Measurements from ENCODE around the gene LHB. TPM values are rescaled to one million over a fixed set of nuclear protein-coding genes. Genes with fewer than 3 reads are reported as not detected.

Gene LHB
- total RNA-seq, 1 donor from 2014 or later = not detected

DNA sequence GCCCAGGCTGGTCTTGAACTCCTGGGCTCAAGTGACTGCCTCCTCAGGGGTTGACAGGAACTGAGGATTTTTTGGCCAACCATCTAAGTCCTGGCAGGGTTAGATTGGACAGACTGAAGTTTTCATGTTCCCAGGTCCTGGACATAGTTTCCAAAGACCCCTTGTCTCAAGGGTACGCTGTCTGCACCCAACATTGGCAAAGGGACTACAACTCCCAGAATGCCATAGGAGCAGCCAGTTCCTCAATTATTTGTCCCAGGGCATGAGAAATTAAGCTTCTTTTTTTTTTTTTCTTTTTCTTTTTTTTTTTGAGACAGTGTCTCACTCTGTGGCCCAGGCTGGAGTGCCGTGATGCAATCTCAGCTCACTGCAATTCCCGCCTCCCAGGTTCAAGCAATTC is 30.7 kb downstream of the LHB start:
- no peak for DNase-seq (ENCODE audit: low spot score)

DNA sequence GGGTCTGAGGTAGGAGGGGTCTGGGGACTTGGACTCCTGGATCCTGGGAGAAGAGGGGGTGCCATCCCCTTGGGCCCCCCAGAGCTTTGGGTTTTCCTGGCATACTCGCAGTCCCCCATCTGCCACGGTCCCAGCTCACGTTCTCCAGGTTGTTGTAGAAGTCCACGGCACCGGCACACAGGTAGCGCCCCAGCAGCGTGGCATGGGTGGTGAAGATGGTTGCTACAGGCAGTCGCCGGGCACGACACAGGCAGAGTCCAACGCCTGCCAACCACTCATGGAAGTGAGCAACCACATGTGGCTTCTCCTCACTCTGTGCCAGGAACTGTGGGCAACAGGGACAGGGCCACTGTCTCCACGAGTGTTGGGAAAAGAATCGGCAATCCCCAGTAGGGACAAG is 31.2 kb downstream of the LHB start:
- no peak for DNase-seq (ENCODE audit: low spot score)

DNA sequence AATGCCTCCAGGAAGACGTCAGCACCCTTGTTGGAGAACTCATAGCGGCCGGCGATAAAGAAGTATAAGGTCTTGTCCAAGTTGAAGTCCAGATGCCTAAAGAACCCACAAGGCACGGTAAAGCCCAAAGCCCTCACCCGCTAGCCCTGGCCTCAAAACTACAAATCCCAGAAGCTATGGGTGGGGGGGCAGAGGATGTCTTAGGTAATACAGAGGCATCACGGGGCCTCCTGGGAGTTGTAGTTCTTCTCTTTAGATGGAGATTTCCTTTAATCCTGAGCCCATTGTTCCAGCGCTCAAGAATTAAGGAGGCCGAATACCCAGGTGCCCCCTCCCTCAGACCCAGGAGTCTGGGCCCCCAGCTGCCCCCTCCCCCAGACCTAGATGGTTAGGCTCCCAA is 34.6 kb downstream of the LHB start:
- DNase-seq (ENCODE audit: low spot score) = no peak

DNA sequence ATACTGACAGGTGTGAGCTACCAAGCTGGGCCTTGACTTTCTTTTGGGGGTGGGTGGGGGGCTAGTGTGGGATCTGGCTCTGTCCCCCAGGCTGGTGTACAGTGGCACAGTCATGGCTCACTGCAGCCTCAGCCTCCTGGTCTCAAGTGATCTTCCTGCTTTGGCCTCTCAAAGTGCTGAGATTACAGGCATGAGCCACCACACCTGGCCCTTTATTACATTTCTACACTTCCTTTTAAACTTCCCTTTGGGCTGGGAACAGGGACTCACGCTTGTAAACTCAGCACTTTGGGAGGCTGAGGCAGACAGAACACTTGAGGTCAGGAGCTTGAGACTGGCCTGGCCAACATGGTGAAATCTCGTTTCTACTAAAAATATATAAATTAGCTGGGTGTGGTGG is 39.8 kb downstream of the LHB start:
- DNase-seq (ENCODE audit: low spot score) = no peak

DNA sequence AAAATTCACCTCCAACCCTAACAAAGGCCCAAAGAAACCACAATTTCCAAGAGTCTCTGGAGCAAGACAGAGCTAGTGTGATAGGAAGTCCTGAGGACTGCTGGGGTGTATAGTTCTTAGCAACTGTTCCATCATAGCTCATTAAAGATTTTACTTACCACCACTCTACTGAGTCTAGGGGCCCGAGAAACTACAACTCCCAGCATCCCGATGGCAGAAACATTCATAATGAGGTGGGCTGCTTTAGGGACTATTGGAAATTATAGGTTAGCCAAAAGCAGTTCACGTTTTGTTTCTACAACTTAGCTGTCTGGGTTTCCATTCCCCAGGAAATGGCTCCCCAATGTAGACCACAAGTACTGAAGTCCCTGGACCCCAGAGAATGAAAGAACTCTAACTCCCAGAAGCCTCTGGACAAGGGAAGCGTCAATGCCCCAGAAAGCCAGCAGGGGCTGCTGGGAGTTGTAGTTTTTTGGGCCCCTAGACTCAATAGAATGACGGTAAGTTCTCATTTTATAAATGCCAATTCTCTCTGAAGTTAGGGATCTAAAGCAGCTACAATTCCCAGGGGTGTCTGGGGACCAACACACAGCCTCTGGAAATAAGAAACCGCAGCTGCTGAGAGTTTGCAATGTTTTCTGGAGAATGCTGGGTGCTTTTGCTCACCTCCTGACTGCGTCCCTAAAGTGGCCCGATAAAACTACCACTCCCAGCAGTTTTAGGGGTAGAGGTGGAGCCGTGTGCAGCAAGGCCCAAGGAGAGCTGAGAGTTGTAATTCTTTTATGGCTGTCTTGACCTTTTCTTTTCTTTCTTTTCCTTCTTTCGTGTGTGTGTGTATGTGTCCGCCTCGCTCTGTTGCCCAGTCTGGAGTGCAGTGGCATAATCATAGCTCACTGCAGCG is 40.7 kb downstream of the LHB start:
- DNase-seq (ENCODE audit: low spot score) = no peak

DNA sequence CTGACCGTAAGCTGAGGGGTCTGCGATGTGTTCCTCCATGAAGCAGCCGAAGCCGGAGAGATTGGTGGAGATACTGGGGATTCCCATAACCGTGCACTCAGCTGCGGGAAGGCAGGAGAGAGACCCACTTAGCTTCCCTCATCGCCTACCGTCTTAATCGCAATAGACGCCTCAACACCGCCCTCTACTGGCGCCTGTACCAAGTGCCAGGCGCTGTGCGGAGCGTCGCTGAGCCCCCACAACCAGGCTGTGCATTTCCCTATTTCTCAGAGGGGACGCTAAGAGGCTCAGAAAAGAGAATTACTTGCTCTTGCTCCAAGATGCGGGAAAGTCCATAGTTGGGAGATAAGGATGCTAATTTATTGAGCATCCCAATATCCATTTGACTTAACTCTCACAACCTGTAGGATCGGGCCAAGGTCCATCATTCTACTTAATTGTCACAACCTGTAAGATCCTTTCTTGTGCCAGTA is 45.9 kb downstream of the LHB start:
- DNase-seq (ENCODE audit: low spot score) = peak; percentile 79

DNA sequence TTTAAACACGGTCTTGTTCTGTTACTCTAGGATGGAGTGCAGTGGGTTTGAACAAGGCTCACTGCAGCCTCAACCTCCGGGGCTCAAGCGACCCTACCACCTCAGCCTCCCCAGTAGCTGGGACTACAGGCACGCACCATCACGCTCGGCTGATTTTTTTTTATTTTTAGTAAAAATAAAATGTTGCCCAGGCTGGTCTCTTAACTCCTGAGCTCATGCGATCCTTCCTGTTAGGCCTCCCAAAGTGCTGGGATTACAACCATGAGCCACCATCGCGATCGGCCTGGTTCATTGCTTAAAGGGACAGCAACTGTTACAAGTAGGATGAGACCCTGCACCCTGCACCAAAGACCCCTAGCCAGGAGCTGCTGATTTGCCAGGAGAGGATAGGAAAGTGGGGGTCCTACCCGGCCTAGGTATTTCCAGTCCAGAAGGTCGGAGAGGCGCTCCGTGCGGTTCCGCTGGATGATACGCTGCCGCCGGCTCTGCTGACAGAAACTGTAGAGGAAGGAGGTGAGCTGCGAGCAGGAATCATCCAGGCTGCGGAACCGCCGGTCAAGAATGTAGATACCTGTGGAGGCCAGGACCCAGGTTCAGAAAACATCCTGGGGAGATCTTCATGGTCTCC is 46.6 kb downstream of the LHB start:
- DNase-seq (ENCODE audit: low spot score) = no peak

DNA sequence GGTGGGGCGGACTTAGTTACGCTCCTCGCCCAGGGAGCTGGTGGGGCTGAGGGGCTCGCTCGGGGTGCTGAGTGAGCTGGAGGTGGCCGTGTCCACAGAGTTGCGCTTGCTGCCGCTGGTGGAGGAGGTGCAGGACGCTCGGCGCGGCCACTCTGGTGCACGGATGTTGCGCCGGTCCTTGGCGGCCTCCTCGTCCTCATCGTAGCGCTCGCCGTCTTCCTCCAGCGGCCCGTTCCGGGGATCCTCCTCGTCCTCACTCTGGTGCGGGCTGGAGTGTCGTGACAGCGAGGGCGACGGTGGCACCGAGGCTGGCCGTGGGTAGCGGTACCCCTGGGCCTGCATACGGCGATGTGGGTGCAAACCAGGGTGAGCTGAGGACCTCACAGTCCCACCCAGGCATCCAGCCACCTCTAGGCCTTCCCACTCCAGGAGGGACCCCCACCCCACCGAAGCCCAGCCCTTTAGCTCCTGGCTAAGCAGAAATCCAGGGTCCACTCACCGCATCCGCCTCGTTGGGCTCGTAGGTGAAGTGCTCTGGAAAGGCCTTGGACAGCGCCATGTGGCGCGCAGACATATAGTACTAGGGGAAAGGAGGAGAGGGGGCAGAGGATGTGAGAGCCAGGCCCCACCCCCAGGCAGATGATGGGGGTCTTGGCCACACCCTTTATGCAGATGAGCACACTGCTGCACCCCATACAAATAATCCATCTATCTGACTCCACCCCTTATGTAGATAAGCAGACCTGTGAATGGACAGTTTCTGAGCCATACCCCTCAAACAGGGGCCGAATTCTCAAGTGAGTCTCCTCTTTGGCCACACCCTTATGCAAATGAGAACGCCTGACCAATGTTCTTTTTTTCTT is 47.4 kb downstream of the LHB start:
- no peak for DNase-seq (ENCODE audit: low spot score)

DNA sequence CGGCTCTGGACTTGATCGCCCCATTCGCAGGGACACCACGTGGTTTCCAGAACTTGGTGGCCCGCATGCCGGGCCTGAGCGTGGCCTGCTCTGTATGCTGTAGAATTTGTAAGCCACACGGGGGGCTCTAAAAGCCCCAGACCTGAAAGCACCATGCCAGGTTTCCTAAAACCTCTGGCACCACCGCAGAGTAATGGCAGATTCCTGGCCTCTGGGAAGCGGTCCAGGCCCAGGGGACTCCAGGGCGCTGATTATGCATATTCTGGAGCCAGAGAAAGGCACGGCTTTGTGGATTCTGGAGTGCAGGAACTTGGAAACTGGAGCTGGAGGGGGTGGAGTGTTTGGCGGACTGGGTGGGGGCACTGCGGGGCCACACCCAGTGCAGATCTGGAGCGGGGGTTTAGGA is 48.1 kb downstream of the LHB start:
- no peak for DNase-seq (ENCODE audit: low spot score)

DNA sequence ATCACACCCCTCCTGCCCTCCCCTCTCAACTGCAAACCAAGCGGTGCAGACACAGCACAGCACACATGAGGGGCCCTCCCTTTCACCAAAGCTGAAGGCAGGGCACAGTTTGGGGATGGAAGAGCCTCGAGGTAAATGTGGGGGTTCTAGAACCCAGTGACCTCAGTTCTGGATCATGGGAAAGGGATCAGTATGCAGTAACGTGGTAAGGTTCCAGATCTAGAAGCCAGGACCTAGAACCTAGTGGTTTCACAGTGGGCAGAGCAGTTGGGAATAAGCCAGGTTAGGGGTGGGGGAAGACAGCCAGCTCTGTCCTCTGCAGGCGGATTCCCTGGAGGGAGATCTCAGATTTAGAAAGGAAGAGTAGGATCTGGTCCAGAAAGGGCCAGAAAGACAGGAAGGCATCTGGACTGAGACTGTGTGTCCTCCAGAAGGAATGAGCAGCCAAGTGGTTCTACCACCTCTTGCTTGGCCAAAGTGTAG is 48.7 kb downstream of the LHB start:
- no peak for DNase-seq (ENCODE audit: low spot score)

DNA sequence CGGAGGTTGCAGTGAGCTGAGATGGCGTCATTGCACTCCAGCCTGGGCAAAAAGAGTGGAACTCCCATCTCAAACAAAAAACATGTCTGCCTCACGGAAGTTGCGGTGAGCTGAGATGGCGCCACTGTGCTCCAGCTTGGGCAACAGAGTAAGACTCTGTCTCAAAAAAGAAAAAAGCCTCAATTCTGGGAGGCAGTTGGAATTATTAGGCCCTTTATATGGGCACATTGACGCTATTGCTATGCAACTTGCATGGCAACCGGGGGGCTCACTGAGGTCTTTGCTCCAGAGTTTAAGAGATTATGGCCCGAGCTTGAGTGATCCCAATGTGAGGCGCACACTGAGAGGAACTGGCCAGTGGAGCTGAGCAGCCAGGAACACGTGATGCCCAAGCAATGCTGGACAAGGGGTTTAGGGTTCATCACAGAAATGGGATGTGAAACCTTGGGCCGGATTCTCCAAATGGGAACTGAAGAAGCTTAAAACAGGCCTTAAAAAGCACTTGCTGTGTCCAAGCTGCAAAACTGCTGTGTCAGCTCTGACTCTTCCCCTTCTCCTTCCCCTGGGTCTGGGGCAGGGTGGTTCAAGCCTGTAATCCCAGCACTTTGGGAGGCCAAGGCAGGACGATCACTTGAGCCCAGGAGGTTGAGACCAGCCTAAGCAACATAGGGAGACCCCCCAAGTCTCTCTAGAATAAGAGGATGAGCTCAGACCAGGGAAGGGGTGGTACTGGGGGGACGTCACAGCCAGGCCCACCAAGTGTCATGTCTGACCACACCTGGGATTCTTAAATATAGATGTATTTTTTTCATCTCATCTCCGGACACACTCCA is 49.3 kb downstream of the LHB start:
- DNase-seq (ENCODE audit: low spot score) = peak; percentile 82

DNA sequence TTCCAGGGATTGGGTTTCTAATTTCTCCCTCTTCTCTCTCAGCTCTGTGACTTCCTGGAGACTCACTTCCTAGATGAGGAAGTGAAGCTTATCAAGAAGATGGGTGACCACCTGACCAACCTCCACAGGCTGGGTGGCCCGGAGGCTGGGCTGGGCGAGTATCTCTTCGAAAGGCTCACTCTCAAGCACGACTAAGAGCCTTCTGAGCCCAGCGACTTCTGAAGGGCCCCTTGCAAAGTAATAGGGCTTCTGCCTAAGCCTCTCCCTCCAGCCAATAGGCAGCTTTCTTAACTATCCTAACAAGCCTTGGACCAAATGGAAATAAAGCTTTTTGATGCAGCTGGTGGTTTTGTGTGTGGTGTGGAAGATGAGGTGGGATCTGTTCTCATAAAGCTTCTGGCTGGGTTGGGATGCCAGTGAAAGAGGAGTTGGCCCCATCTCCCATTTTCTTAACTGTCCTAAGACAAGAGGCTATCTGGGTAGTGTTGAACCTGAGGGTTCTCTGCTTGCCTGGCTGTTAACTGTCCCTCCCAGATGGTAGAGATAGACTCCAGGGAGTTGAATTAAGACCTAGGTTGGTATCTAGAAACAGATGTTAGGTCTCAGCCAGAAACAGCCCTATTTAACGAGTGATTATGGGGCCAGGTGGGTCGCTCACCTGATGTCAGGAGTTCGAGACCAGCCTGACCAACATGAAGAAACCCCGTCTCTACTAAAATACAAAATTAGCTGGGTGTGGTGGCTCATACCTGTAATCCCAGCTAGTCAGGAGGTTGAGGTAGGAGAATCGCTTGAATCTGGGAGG is 50.1 kb downstream of the LHB start:
- no peak for DNase-seq (ENCODE audit: low spot score)

Other genes starting within 250 kb of the LHB start
- gene BCAT2, start 206.1 kb downstream of the LHB start, total RNA-seq (ENCODE audit: insufficient read depth, low replicate concordance) = 11.1 TPM
- 3.4 TPM for gene HSD17B14, start 180.6 kb downstream of the LHB start, total RNA-seq (ENCODE audit: insufficient read depth, low replicate concordance)
- gene PLEKHA4, start 148.5 kb downstream of the LHB start, total RNA-seq (ENCODE audit: insufficient read depth, low replicate concordance) = 2.6 TPM
- gene PPP1R15A, start 144.7 kb downstream of the LHB start, total RNA-seq (ENCODE audit: insufficient read depth, low replicate concordance) = 138 TPM
- gene TULP2, start 118.3 kb downstream of the LHB start, total RNA-seq (ENCODE audit: insufficient read depth, low replicate concordance) = not detected
- 160 TPM for gene NUCB1, start 116.8 kb downstream of the LHB start, total RNA-seq (ENCODE audit: insufficient read depth, low replicate concordance)
- gene DHDH, start 83.4 kb downstream of the LHB start, total RNA-seq (ENCODE audit: insufficient read depth, low replicate concordance) = not detected
- 59.9 TPM for gene BAX, start 62.2 kb downstream of the LHB start, total RNA-seq (ENCODE audit: insufficient read depth, low replicate concordance)
- gene FTL, start 51.8 kb downstream of the LHB start, total RNA-seq (ENCODE audit: insufficient read depth, low replicate concordance) = 2,219 TPM
- 46.9 TPM for gene GYS1, start 23.8 kb downstream of the LHB start, total RNA-seq (ENCODE audit: insufficient read depth, low replicate concordance)
- 47.2 TPM for gene RUVBL2, start 23.2 kb downstream of the LHB start, total RNA-seq (ENCODE audit: insufficient read depth, low replicate concordance)
- not detected for gene CGB3, start 7.2 kb upstream of the LHB start, total RNA-seq (ENCODE audit: insufficient read depth, low replicate concordance)
- 5.5 TPM for gene CGB2, start 14.8 kb upstream of the LHB start, total RNA-seq (ENCODE audit: insufficient read depth, low replicate concordance)
- gene CGB1, start 19.8 kb upstream of the LHB start, total RNA-seq (ENCODE audit: insufficient read depth, low replicate concordance) = not detected
- gene CGB5, start 26.8 kb upstream of the LHB start, total RNA-seq (ENCODE audit: insufficient read depth, low replicate concordance) = not detected
- gene CGB8, start 32.0 kb upstream of the LHB start, total RNA-seq (ENCODE audit: insufficient read depth, low replicate concordance) = not detected
- not detected for gene CGB7, start 40.7 kb upstream of the LHB start, total RNA-seq (ENCODE audit: insufficient read depth, low replicate concordance)
- 4.1 TPM for gene NTF4, start 47.7 kb upstream of the LHB start, total RNA-seq (ENCODE audit: insufficient read depth, low replicate concordance)
- gene KCNA7, start 55.6 kb upstream of the LHB start, total RNA-seq (ENCODE audit: insufficient read depth, low replicate concordance) = 0.72 TPM
- 143 TPM for gene SNRNP70, start 68.4 kb upstream of the LHB start, total RNA-seq (ENCODE audit: insufficient read depth, low replicate concordance)
- not detected for gene LIN7B, start 97.3 kb upstream of the LHB start, total RNA-seq (ENCODE audit: insufficient read depth, low replicate concordance)
- gene C19orf73, start 102.1 kb upstream of the LHB start, total RNA-seq (ENCODE audit: insufficient read depth, low replicate concordance) = not detected
- gene PPFIA3, start 102.5 kb upstream of the LHB start, total RNA-seq (ENCODE audit: insufficient read depth, low replicate concordance) = 32.5 TPM
- gene HRC, start 138.3 kb upstream of the LHB start, total RNA-seq (ENCODE audit: insufficient read depth, low replicate concordance) = 0.72 TPM
- gene TRPM4, start 140.7 kb upstream of the LHB start, total RNA-seq (ENCODE audit: insufficient read depth, low replicate concordance) = 8.2 TPM

Measured in umbilical cord (tissue), 2 donors.